ENCODE measurements around the gene WNK3.

DNA sequence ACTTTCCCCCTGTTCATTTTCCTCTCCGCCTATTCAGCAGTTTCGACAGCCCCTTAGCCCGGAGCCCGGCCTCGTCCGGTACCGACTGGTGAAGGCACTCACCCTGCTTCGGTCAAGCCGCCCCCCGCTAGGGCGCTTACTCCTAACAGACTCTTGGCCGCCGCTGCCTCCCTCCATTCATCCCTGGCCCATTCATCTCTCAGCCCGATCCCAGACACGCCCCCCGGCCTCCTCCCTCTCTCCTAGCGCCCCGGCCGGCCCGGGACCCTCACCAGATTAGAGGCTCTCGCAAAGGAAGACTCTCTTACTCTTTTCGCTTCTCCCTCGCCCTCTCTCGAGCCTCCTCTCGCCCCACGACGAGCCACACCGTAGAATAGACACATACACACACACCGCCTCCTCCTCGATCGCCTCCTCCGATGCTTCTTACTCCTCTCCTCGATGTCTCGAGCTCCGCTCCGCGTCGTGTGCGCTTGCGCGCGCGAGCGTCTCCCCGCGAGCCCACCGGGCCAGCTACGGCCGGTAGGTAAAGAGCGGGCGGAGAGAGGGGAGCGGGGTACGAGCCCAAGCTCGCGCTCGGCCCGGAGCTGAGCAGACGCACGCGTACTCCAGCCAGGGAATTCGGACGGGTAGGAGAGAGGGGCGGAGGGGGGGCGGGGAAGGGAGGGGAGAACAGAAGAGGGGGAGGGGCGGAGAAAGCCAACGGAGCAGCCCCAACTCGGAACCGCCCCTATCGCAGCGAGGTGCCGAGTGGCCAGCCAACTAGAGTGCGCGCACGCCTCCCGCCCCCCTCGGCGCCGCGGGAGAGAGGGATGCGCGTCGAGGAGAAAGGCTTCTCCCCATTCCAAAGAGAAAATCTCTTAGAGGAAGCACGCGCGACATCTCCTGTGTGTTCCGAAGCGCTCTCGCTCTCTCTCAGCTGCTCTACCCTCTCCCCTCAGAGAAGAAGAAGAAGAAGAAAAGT lies at the start of gene WNK3:
- TF ChIP-seq, protein P1, sequence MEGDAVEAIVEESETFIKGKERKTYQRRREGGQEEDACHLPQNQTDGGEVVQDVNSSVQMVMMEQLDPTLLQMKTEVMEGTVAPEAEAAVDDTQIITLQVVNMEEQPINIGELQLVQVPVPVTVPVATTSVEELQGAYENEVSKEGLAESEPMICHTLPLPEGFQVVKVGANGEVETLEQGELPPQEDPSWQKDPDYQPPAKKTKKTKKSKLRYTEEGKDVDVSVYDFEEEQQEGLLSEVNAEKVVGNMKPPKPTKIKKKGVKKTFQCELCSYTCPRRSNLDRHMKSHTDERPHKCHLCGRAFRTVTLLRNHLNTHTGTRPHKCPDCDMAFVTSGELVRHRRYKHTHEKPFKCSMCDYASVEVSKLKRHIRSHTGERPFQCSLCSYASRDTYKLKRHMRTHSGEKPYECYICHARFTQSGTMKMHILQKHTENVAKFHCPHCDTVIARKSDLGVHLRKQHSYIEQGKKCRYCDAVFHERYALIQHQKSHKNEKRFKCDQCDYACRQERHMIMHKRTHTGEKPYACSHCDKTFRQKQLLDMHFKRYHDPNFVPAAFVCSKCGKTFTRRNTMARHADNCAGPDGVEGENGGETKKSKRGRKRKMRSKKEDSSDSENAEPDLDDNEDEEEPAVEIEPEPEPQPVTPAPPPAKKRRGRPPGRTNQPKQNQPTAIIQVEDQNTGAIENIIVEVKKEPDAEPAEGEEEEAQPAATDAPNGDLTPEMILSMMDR (IDR thresholded peaks at IDR 0.05; ENCODE audit: insufficient read depth, low read length), result no peak
- TF ChIP-seq POLR2AphosphoS5 (IDR thresholded peaks at IDR 0.05; ENCODE audit: low read depth), result no peak
